K562 (cell line): ENCODE measurements around the gene GLB1L3. TPM values are rescaled to one million over a fixed set of nuclear protein-coding genes. Genes with fewer than 3 reads are reported as not detected.

Source experiments
- ASH1L ChIP-seq: fragments of 450-650 bp; IDR thresholded peaks from 2 replicates; pipeline ENCODE4 v1.6.1; 2018; ENCODE audit warnings: borderline replicate concordance, mild to moderate bottlenecking, low read depth; ENCODE audit not compliant: partially characterized antibody
- CEBPZ ChIP-seq: fragments of 150-350 bp; IDR thresholded peaks from 2 replicates; pipeline ENCODE4 v1.6.1; 2014; ENCODE audit warnings: low read depth, mild to moderate bottlenecking, low read length, borderline replicate concordance
- L3MBTL2 ChIP-seq: fragments of 450-650 bp; IDR thresholded peaks from 2 replicates; pipeline ENCODE4 v1.6.1; 2016; ENCODE audit warnings: mild to moderate bottlenecking, moderate library complexity
- MYC ChIP-seq, 2 experiments: fragments of 250-450 bp in 1 of 2; sonication (Bioruptor Pico) in 1 of 2; IDR thresholded peaks; 2 replicates each; pipeline versions ENCODE4 v1.5.1 to v1.6.1; 2012 to 2021; ENCODE audit warnings: low read depth in 2 of 2, borderline replicate concordance in 1 of 2, improper control_type of control experiment in 1 of 2, low read length in 1 of 2, mild to moderate bottlenecking in 1 of 2, moderate library complexity in 1 of 2
- ZC3H11A ChIP-seq: IDR thresholded peaks from 2 replicates; pipeline ENCODE4 v1.6.1; 2012; ENCODE audit warnings: low read depth, low read length, improper control_type of control experiment
- ZNF23 ChIP-seq: fragments of 250-450 bp; sonication (Bioruptor Pico); IDR thresholded peaks from 2 replicates; pipeline ENCODE4 v1.4.0; 2020; ENCODE audit warnings: mild to moderate bottlenecking
- polyA plus RNA-seq, 8 experiments: library from polyadenylated mRNA; depleted of rRNA in 4 of 8; stranded (reverse) in 5 of 8; unstranded in 3 of 8; fragments of >200 nt; fragmentation: Nextera tagmentation in 2 of 8; fragmentation: Illumina TruSeq in 1 of 8; extraction: Ambion mirVana in 2 of 8; extraction: Trizol in 1 of 8; gene quantifications; 2 replicates each; pipeline versions ENCODE4 v1.2.1 to v1.2.3, GENCODE V29; 2011 to 2014; ENCODE audit warnings: inconsistent platforms in 1 of 8, missing spikeins in 1 of 8
- total RNA-seq, 7 experiments: library from RNA; depleted of rRNA in 6 of 7; stranded (reverse); fragments of >200 nt in 6 of 7; fragmentation: Illumina TruSeq in 2 of 7; extraction: Trizol in 2 of 7; gene quantifications; 2 replicates each; pipeline versions ENCODE4 v1.2.1 to v1.2.3, GENCODE V29; 2011 to 2021; ENCODE audit warnings: low replicate concordance in 1 of 7
- TF ChIP-seq, protein P1 (sequence below): sonication (generic); formaldehyde crosslinking; IDR thresholded peaks from 2 replicates; pipeline ENCODE4 v1.8.0; 2022; ENCODE audit warnings: missing genetic modification reagents, mild to moderate bottlenecking, moderate library complexity, borderline replicate concordance
- TF ChIP-seq, protein P2 (sequence below): fragments of 450-650 bp; formaldehyde crosslinking; IDR thresholded peaks from 2 replicates; pipeline ENCODE4 v1.4.0; 2020; ENCODE audit warnings: mild to moderate bottlenecking, mixed read lengths
- TF ChIP-seq, protein P3 (sequence below): fragments of 250-450 bp; sonication (Bioruptor Pico); IDR thresholded peaks from 2 replicates; pipeline ENCODE4 v1.4.0; 2020; ENCODE audit warnings: mild to moderate bottlenecking, moderate library complexity
- TF ChIP-seq, protein P4 (sequence below): sonication (generic); formaldehyde crosslinking; IDR thresholded peaks from 2 replicates; pipeline ENCODE4 v1.8.0; 2022; ENCODE audit warnings: mild to moderate bottlenecking, missing genetic modification reagents
- TF ChIP-seq, protein P5 (sequence below): fragments of 450-650 bp; formaldehyde crosslinking; IDR thresholded peaks from 2 replicates; pipeline ENCODE4 v1.4.0; 2020; ENCODE audit warnings: mild to moderate bottlenecking, moderate library complexity
- TF ChIP-seq, protein P6 (sequence below): fragments of 250-450 bp; sonication (Bioruptor Pico); IDR thresholded peaks from 2 replicates; pipeline ENCODE4 v1.8.0; 2021; ENCODE audit warnings: moderate library complexity, mild to moderate bottlenecking, inconsistent platforms

The GLB1L3 gene
- total and polyA plus RNA-seq, 9 of the 15 experiments (the other 6 are each of a cell fraction or from before 2014, with no cell fraction given): 0.18 to 3.3 (median 0.49) TPM

DNA sequence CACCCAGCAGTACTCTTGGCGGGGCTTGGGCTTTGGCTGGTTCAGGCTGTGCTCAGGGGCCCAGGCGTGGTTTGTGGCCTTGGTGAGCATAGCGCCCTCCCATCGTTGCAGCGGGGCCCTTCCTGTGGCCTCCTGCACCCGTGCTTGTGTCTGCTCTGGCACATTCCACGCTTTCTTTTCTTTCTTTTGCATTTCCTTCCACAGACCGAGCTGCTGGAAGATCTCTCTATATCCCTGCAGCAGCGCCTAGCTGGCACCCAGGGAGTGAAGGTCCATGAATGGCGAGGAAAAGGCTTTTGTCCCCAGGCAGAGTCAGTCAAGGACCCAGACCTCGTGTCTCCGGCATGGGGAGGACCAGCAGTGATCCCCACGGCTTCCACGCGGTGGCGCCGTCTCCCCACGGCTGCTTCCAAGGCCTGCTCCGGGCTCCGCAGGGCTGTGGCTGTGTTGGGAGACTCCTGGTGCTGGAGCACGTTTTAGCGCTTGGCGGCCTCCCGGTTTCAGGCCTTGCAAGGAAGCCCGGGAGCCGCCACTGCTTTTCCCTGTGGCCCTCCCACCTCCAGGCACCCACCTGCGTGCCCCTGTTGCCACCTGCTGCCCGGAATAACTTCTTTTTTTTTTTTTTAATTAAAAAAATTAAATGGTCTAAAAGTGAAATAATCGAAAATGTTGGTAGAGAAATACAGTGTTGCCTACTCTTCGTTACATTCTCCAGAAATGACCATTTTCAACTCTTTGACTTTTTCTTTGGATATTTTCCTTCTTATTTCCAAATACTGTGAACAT is 84.1 kb downstream of the GLB1L3 start (continued):
- TF ChIP-seq CEBPZ (no peak), L3MBTL2 (peak; percentile 69; the same call in 1 of the 2 replicates), ASH1L (no peak), ZNF23 (CRISPR knock-in tag) (no peak), ZC3H11A (no peak), MYC (IDR thresholded peaks at IDR 0.05; ENCODE audit: low read depth, low read length) (peak; percentile 85; the same call in 1 of the 2 replicates), MYC (CRISPR knock-in tag; IDR thresholded peaks at IDR 0.05; ENCODE audit: borderline replicate concordance, low read depth) (no peak)
- TF ChIP-seq, protein P1, sequence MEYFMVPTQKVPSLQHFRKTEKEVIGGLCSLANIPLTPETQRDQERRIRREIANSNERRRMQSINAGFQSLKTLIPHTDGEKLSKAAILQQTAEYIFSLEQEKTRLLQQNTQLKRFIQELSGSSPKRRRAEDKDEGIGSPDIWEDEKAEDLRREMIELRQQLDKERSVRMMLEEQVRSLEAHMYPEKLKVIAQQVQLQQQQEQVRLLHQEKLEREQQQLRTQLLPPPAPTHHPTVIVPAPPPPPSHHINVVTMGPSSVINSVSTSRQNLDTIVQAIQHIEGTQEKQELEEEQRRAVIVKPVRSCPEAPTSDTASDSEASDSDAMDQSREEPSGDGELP (CRISPR knock-in tag): peak; percentile 61; the same call in 1 of the 2 replicates
- TF ChIP-seq, protein P2, sequence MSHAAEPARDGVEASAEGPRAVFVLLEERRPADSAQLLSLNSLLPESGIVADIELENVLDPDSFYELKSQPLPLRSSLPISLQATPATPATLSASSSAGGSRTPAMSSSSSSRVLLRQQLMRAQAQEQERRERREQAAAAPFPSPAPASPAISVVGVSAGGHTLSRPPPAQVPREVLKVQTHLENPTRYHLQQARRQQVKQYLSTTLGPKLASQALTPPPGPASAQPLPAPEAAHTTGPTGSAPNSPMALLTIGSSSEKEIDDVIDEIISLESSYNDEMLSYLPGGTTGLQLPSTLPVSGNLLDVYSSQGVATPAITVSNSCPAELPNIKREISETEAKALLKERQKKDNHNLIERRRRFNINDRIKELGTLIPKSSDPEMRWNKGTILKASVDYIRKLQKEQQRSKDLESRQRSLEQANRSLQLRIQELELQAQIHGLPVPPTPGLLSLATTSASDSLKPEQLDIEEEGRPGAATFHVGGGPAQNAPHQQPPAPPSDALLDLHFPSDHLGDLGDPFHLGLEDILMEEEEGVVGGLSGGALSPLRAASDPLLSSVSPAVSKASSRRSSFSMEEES: no peak
- TF ChIP-seq, protein P3, sequence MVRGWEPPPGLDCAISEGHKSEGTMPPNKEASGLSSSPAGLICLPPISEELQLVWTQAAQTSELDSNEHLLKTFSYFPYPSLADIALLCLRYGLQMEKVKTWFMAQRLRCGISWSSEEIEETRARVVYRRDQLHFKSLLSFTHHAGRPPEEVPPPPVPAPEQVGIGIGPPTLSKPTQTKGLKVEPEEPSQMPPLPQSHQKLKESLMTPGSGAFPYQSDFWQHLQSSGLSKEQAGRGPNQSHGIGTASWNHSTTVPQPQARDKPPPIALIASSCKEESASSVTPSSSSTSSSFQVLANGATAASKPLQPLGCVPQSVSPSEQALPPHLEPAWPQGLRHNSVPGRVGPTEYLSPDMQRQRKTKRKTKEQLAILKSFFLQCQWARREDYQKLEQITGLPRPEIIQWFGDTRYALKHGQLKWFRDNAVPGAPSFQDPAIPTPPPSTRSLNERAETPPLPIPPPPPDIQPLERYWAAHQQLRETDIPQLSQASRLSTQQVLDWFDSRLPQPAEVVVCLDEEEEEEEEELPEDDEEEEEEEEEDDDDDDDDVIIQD (CRISPR knock-in tag): no peak
- TF ChIP-seq, protein P4, sequence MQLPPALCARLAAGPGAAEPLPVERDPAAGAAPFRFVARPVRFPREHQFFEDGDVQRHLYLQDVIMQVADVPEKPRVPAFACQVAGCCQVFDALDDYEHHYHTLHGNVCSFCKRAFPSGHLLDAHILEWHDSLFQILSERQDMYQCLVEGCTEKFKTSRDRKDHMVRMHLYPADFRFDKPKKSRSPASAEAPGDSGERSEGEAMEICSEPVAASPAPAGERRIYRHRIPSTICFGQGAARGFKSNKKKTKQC (CRISPR knock-in tag): 0 out of 2 replicates have a peak, but pooled peaks have one; percentile 63
- TF ChIP-seq, protein P5, sequence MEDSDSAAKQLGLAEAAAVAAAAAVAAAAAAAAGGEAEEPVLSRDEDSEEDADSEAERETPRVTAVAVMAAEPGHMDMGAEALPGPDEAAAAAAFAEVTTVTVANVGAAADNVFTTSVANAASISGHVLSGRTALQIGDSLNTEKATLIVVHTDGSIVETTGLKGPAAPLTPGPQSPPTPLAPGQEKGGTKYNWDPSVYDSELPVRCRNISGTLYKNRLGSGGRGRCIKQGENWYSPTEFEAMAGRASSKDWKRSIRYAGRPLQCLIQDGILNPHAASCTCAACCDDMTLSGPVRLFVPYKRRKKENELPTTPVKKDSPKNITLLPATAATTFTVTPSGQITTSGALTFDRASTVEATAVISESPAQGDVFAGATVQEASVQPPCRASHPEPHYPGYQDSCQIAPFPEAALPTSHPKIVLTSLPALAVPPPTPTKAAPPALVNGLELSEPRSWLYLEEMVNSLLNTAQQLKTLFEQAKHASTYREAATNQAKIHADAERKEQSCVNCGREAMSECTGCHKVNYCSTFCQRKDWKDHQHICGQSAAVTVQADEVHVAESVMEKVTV (CRISPR knock-in tag): peak; percentile 83
- TF ChIP-seq, protein P6, sequence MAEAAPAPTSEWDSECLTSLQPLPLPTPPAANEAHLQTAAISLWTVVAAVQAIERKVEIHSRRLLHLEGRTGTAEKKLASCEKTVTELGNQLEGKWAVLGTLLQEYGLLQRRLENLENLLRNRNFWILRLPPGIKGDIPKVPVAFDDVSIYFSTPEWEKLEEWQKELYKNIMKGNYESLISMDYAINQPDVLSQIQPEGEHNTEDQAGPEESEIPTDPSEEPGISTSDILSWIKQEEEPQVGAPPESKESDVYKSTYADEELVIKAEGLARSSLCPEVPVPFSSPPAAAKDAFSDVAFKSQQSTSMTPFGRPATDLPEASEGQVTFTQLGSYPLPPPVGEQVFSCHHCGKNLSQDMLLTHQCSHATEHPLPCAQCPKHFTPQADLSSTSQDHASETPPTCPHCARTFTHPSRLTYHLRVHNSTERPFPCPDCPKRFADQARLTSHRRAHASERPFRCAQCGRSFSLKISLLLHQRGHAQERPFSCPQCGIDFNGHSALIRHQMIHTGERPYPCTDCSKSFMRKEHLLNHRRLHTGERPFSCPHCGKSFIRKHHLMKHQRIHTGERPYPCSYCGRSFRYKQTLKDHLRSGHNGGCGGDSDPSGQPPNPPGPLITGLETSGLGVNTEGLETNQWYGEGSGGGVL: no peak
